T-helper 2 cell treated with Interferon-gamma antibody and Interleukin-4, amounts not matched to agents 100 ng/mL and 5 ng/mL, for 36 hours (primary cell): ENCODE results near the gene ZNF408. TPM values are rescaled to one million over a fixed set of nuclear protein-coding genes. Genes with fewer than 3 reads are reported as not detected.

Experiments used
- intact Hi-C: fragments of 100-400 bp; cut with micrococcal nuclease; formaldehyde crosslinking; loops from one replicate; pipeline ENCODE4 v1.15.1; 2023
- total RNA-seq: library from RNA; stranded (reverse); gene quantifications from 2 replicates; pipeline ENCODE4 v1.2.3, GENCODE V29; 2022

The ZNF408 gene
- total RNA-seq, 1 donor from 2014 or later = 12.3 TPM

- intact Hi-C loops = no loop called here
These were observed 23.3 kb downstream of the ZNF408 start for GRCh38 chr11:46724088-46724487.

DNA sequence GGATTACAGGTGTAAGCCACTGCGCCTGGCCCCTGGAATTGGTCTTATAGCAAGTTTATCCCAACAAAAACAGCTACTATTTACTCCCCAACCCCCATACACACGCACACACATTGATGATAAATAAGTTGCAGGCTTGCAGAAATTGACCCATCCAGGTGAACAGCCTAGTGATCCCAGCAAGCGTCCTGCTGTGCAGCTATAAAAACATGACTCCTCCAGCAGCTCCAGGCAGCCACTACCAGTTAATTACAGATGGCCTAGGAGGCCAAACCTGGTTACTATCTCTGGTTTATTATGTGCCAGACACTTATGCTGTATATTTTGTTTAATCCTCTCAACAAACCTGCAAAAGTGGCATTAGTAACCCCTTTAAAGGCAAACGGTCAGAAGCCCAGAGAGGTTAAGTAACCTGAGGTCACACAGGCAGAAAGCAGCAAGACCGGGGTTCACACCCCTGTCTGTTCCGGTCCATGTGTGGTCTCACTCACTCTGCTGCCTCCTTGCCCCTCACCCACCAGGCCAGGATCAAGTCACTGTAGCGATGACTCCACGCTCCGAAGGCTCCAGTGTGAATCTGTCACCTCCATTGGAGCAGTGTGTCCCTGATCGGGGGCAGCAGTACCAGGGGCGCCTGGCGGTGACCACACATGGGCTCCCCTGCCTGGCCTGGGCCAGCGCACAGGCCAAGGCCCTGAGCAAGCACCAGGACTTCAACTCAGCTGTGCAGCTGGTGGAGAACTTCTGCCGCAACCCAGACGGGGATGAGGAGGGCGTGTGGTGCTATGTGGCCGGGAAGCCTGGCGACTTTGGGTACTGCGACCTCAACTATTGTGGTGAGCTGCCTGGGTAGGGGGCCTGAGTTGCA lies 24.7 kb downstream of the ZNF408 start:
- intact Hi-C loops = no loop called here

DNA sequence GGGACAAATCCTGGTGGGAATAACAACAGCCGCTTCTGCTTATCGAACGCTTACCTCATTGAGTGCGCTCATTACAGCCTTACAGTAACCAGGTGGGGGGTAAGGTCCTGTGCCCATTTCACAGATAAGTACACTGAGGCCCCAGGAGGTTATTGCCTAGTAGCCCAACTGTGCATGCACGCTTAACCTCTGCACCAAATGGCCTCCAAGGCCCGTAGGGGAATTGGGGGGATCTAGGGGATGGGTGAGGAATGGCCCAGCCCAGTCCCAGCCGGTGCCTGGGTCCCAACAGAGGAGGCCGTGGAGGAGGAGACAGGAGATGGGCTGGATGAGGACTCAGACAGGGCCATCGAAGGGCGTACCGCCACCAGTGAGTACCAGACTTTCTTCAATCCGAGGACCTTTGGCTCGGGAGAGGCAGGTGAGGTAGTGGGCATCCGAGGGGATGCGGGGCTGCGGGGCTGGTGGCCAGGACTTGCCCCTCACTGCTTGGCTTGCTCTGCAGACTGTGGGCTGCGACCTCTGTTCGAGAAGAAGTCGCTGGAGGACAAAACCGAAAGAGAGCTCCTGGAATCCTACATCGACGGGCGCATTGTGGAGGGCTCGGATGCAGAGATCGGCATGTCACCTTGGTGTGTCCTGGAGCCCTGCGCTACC lies 25.5 kb downstream of the ZNF408 start:
- intact Hi-C loops = no loop called here

- intact Hi-C loops = no loop called here
These were observed 27.3 kb downstream of the ZNF408 start for GRCh38 chr11:46727952-46728658.

DNA sequence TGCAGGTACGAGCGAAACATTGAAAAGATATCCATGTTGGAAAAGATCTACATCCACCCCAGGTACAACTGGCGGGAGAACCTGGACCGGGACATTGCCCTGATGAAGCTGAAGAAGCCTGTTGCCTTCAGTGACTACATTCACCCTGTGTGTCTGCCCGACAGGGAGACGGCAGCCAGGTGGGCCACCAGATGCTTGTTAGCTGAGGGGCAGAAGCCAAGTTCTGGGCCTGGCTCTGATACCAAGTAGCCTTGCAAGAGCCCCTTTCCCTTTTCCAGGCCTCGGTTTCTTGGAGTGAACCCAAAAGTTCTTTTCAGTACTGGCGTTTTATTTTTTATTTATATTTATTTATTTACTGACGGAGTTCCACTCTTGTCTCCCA lies 27.8 kb downstream of the ZNF408 start:
- intact Hi-C loops = no loop called here

GRCh38 chr11:46729110-46730027 lies 28.5 kb downstream of the ZNF408 start:
- intact Hi-C loops = no loop called here

- intact Hi-C loops = no loop called here
These were observed 30.7 kb downstream of the ZNF408 start for GRCh38 chr11:46731545-46731944.

DNA sequence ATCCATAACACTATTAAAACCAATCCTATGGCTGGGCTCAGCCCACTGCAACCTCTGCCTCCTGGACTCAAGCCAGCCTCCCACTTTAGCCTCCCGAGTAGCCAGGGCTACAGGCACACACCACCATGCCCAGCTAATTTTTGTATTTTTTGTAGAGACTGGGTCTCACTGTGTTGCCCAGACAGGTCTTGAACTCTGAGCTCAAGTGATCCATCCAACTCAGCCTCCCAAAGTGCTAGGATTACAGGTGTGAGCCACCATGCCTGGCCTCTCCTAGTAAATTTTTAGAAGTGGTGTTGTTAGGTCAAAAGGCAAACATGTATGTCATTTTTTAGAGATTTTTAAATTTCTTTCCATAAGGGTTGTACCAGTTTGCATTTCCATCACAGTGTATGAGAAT lies 32.4 kb downstream of the ZNF408 start:
- intact Hi-C loops = no loop called here

- intact Hi-C loops = no loop called here
These were observed 35.3 kb downstream of the ZNF408 start for GRCh38 chr11:46736146-46736545.

GRCh38 chr11:46736615-46737014 lies 35.8 kb downstream of the ZNF408 start:
- intact Hi-C loops = no loop called here

DNA sequence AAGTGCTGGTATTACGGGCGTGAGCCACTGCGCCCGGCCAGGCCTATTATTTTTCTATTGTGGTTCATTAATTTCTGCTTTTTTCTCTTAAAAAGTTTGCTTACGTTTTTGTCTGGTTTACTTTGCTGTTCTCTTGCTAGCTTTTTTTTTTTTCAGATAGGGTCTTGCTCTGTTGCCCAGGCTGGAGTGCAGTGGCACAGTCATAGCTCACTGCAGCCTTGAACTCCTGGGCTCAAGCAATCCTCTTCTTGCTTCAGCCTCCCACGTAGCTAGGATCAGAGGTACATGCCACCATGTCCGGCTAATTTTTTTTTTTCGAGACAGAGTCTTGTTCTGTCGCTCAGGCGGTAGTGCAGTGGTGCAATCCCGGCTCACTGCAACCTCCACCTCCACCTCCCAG lies 36.9 kb downstream of the ZNF408 start:
- intact Hi-C loops = no loop called here

GRCh38 chr11:46738887-46739286 lies 38.1 kb downstream of the ZNF408 start:
- intact Hi-C loops = no loop called here

DNA sequence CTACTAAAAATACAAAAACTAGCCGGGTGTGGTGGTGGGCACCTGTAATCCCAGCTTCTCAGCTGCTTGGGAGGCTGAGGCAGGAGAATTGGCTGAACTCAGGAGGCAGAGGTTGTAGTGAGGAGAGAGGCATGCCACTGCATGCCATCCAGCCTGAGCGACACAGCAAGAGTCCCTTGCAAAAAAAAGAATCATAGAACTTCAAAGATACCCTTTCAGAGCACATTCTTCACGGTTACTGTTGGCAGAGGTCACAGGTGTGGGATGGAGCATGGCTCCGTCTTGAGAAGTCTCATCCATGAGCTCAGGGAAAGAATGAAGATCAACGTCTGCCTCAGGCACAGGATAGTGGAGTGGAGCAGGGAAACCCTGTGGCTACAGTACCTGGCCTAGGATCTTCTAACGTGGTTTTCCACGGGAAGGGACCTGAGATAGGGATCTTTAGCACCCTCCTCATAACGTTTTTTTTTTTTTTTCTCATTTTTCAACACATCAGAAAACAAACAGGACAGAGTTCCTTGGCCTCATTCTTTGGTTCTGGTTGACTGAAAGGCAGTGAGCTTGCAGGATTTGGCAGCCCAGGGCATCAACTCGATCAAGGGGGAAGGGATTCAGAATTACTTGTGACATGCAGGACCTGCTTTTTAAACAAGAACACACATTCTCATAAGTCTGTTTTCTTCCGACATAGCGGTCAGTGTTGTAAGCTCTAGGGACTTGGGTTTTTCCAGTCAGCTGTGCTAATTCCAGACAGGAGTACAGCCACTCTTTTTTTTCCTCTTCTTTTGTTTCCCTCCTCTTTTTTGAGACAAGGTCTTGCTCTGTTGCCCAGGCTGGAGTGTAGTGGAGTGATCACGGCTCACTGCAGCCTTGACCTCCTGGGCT lies 41.0 kb downstream of the ZNF408 start:
- intact Hi-C loops = no loop called here

GRCh38 chr11:46743043-46743442 lies 42.2 kb downstream of the ZNF408 start:
- intact Hi-C loops = no loop called here

DNA sequence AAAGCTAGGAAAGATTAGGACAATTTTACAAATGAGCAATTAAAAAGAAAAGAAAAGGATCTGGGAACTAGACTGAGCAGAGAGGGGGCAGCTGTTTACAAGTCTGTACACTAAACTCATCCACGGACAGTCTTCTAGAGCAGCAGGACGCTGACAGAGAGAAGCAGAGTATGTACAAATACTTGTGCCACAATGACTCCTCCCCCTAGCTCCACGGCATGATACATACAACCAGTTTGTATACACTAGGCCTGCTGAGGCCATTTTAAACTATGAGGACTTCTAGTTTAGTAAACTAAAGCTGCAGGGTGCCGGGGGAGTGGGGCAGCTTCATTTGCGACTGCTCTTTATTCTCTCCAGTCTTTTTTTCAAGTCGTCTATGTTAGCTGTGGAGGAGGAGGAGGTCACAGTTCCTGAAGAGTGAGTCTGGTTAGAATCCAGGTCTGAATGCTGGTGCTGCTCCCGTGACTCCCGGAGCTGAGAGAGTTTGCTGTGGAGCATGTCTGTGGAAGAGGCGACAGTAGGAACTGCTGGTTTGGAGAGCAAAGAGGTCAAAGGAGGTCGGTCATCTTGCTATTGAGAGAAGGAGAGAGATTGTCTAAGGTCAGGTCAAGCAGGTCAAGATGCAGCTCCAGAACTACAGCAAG lies 43.0 kb downstream of the ZNF408 start:
- intact Hi-C loops = no loop called here

GRCh38 chr11:46745328-46745727 lies 44.5 kb downstream of the ZNF408 start:
- intact Hi-C loops = no loop called here

- intact Hi-C loops = no loop called here
These were observed 45.2 kb downstream of the ZNF408 start for GRCh38 chr11:46745995-46746394.

DNA sequence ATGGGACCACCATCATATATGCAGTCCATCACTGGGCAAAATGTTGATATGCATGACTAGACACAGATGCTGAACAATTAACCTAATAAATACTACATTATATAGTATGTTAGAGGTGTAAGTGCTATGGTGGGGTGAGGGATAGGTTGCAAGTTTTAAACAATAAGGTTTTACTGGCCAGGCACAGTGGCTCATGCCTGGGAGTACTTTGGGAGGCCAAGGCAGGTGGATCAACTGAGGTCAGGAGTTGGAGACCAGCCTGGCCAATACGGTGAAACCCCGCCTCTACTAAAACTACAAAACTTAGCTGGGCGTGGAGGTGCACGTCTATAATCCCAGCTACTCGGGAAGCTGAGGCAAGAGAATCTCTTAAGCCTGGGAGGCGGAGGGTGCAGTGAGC lies 46.3 kb downstream of the ZNF408 start:
- intact Hi-C loops = no loop called here
